ENCODE measurements around the gene GRN.

GRCh38 chr17:44354582-44355561, 9.8 kb downstream of the GRN start:
- TF ChIP-seq SIN3A (IDR thresholded peaks at IDR 0.05; ENCODE audit: borderline replicate concordance, low read depth, low read length): no peak
- no peak for TF ChIP-seq POLR2AphosphoS5 (IDR thresholded peaks at IDR 0.05; ENCODE audit: low read depth, low read length)

Measured in SK-N-SH (cell line).